ENCODE measurements around the gene MTG1.
"Not testable (repeated sequence)": the region's sequence is repeated elsewhere in the genome, so short reads cannot be mapped to it uniquely, and the experiment has no call there.

MTG1 gene

DNA sequence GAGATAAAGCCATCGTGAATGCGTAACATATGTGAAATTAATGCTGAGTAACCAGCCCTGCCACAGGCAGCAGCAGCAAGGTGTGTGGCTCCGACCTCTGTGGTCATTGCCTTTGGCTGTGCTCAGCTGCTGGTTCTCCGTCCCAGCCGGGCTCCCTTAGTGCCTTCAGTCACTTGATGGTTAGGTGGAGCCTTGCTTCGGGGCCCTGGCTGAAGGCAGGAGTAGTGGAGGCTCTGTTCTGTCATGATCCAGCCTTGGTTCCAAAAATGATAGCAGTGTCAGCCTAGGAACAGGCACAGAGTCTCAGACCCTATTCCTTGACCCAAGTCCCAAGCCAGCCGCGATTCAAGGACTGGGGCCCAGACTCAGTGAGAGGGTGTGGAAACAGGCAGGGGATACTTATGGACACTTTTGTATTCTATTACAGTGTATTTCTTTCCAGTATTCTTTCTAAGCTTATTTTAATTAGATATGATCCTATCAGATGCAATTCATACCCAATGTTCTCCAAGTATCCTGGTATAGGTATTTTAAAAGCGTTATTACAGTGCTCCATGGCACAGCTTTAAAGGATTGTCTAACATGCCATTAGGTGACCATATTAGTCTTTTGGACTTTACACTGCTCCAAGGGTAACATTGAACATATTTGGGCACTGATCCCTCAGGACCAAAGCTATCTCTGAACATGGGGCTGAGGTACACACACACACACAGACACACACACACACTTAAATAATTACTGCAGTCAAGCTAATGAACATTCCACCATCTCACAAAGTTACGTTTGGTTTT is 68.8 kb downstream of the MTG1 start:
- Histone ChIP-seq H3K4me1 (ENCODE audit: control insufficient read depth, insufficient read depth, low read length) (no peaks in the 10 kb centered on the region), H3K9me3 (ENCODE audit: control insufficient read depth, insufficient read depth, low read length) (peaks cover 23% of the 10 kb centered on the region), H3K4me3 (ENCODE audit: low read depth, low read length) (no peak overlapping the region), H3K9ac (ENCODE audit: low read depth, low read length) (no peak overlapping the region), H3K36me3 (ENCODE audit: control insufficient read depth, insufficient read depth, low read length) (no peaks in the 10 kb centered on the region), H3K27me3 (ENCODE audit: control insufficient read depth, insufficient read depth, low read length) (no peaks in the 10 kb centered on the region)

DNA sequence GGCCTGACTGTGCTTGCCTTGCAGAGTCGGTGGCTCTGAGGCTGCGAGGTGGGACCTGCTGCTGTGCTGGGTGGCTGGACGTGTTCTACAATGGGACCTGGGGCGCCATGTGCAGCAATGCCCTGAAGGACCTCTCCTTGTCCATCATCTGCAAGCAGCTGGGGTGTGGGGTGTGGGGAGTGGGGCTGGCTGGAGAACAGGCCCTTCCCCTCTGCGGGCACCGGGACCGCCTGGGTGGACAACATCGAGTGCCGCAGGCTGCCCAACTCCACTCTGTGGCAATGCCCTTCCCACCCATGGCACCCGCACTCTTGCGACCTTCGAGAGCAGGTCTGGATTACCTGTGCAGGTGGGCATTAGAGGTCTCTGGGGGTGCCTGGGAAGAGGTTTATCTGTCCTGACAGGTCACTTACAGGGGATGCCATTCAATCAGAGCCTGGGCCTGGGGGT is 70.7 kb downstream of the MTG1 start:
- peaks cover 20% of the 10 kb centered on the region for H3K9me3 ChIP-seq (ENCODE audit: control insufficient read depth, insufficient read depth, low read length)
- H3K9ac ChIP-seq (ENCODE audit: low read depth, low read length): no peak overlapping the region
- H3K36me3 ChIP-seq (ENCODE audit: control insufficient read depth, insufficient read depth, low read length): no peaks in the 10 kb centered on the region
- H3K27me3 ChIP-seq (ENCODE audit: control insufficient read depth, insufficient read depth, low read length): no peaks in the 10 kb centered on the region
- H3K4me1 ChIP-seq (ENCODE audit: control insufficient read depth, insufficient read depth, low read length): no peaks in the 10 kb centered on the region
- H3K4me3 ChIP-seq (ENCODE audit: low read depth, low read length): no peak overlapping the region

DNA sequence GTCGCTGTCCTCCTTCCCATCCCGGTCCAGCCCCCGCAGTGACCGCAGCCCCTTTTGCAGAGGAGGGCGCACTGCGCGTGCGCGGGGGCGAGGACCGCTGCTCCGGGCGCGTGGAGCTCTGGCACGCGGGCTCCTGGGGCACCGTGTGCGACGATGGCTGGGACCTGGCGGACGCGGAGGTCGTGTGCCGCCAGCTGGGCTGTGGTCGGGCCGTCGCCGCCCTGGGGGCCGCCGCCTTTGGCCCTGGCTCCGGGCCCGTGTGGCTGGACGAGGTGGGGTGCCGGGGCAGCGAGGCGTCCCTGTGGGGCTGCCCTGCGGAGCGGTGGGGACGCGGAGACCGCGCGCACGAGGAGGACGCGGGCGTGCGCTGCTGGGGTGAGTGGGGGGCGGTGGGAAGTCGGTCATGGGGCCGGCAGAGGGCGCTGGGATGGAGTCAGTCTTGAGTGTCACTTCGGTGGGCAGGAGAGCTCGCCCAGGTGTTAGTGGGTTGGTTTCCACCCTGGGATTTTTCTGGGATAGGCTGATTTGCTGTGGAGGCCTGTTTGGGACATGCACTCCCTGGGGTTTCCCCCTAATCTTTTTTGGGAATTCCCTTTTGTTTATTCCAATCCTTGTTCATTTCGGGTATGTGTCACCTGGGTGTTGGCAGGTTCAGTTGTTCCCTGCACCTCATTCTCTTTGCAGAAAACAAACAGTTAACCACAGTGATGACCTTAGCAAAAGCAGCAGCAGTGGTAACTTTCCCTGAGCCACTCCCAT is 71.4 kb downstream of the MTG1 start:
- H3K4me3 ChIP-seq (ENCODE audit: low read depth, low read length): no peak overlapping the region
- H3K9me3 ChIP-seq (ENCODE audit: control insufficient read depth, insufficient read depth, low read length): peaks cover 20% of the 10 kb centered on the region
- no peak overlapping the region for H3K9ac ChIP-seq (ENCODE audit: low read depth, low read length)
- H3K27me3 ChIP-seq (ENCODE audit: control insufficient read depth, insufficient read depth, low read length): no peaks in the 10 kb centered on the region
- no peaks in the 10 kb centered on the region for H3K36me3 ChIP-seq (ENCODE audit: control insufficient read depth, insufficient read depth, low read length)
- H3K4me1 ChIP-seq (ENCODE audit: control insufficient read depth, insufficient read depth, low read length): no peaks in the 10 kb centered on the region

DNA sequence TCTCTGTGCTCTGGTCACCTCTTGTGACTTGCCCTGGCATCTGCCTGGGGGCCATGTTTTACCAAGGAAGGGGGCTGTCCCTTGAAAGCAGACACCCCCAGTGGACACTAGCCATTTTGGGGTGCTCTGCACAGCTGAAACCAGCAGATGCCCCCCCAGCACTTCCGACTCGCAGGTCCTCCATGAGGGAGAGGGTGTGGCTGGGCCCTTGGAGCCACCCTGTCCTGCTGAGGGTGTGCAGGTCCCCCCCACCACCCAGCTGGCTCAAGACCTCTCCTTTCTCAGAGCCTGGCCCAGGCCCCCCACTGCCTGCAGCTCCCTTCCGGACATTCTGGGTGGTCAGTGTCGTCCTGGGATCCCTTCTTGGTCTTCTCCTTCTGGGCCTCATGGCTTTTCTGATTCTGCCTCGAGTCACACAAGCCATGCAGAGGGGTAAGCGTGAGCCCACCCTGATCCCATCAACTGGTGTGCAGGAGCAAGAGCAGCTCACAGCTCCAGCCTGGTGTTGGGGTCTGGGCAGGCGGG is 72.1 kb downstream of the MTG1 start:
- H3K27me3 ChIP-seq (ENCODE audit: control insufficient read depth, insufficient read depth, low read length): no peaks in the 10 kb centered on the region
- H3K4me1 ChIP-seq (ENCODE audit: control insufficient read depth, insufficient read depth, low read length): no peaks in the 10 kb centered on the region
- no peak overlapping the region for H3K4me3 ChIP-seq (ENCODE audit: low read depth, low read length)
- H3K36me3 ChIP-seq (ENCODE audit: control insufficient read depth, insufficient read depth, low read length): no peaks in the 10 kb centered on the region
- H3K9ac ChIP-seq (ENCODE audit: low read depth, low read length): no peak overlapping the region
- peaks cover 23% of the 10 kb centered on the region for H3K9me3 ChIP-seq (ENCODE audit: control insufficient read depth, insufficient read depth, low read length)

DNA sequence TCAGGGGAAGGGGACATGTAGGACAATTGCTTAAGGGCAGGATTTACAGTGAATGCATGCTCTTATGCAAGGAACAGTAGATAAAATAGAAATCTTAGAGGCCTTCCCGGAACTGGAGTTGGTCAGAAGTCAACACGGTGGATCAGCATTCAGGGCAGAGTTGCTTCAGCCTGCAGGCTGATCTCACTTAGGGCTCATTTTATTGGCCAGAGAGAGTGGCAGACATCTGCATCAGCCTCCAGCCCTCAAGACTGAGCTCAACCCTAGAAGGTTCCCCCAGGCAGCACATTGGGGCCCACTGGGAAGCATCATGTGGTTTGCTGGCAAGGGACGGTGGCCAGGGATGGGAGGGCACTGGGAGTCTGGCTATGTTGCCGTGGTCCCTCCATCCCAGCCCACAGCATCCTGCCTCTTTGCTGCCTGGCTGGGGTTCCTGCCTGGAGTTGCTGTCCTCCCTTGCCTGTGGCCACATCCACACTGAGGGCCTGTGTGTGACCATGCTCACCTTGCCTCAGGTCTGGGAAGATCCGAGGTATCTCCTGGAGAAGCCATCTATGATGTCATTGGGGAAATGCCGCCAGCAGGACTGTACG is 72.8 kb downstream of the MTG1 start:
- no peak overlapping the region for H3K9ac ChIP-seq (ENCODE audit: low read depth, low read length)
- peaks cover 24% of the 10 kb centered on the region for H3K9me3 ChIP-seq (ENCODE audit: control insufficient read depth, insufficient read depth, low read length)
- no peaks in the 10 kb centered on the region for H3K27me3 ChIP-seq (ENCODE audit: control insufficient read depth, insufficient read depth, low read length)
- H3K4me1 ChIP-seq (ENCODE audit: control insufficient read depth, insufficient read depth, low read length): no peaks in the 10 kb centered on the region
- H3K4me3 ChIP-seq (ENCODE audit: low read depth, low read length): no peak overlapping the region
- no peaks in the 10 kb centered on the region for H3K36me3 ChIP-seq (ENCODE audit: control insufficient read depth, insufficient read depth, low read length)

DNA sequence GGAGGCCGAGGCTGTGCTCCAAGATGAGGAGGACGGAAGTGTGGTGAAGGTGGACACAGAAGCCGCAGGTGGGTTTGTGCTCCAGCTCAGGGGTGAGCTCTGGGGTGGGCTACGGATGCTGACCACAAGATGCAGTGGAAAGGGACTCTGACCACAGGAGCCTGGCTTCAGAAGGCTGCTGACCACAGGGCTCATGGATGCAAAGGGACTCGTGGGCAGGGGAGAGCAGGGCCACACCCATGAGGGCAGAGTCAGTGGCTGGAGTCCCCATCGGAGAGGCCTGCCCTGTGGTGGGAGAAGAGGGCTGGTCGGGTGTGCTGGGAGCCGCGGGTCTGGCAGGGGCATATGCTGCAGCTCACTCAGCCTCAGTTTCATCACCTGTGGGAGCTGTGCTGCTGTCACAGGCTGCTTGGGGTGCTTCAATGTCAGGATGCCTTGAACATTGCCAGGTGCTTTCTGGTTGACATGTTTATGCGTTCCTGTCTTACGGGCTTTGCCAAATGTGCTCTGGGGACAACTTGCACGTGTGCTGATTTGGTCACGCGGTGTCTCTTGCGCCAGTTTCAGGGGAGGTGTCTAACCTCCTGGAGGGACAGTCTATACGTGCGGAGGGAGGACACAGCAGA is 73.4 kb downstream of the MTG1 start:
- Histone ChIP-seq H3K9me3 (ENCODE audit: control insufficient read depth, insufficient read depth, low read length) (peaks cover 24% of the 10 kb centered on the region), H3K36me3 (ENCODE audit: control insufficient read depth, insufficient read depth, low read length) (no peaks in the 10 kb centered on the region), H3K4me1 (ENCODE audit: control insufficient read depth, insufficient read depth, low read length) (no peaks in the 10 kb centered on the region), H3K9ac (ENCODE audit: low read depth, low read length) (no peak overlapping the region), H3K27me3 (ENCODE audit: control insufficient read depth, insufficient read depth, low read length) (no peaks in the 10 kb centered on the region), H3K4me3 (ENCODE audit: low read depth, low read length) (no peak overlapping the region)

DNA sequence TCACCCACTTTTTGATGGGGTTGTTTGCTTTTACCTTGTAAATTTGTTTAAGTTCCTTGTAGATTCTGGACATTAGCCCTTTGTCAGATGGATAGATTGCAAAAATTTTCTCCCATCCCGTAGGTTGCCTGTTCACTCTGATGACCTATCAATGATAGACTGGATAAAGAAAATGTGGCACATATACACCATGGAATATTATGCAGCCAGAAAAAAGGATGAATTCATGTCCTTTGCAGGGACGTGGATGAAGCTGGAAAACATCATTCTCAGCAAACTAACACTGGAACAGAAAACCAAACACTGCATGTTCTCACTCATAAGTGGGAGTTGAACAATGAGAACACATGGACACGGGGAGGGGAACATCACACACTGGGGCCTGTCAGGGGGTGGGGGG is 75.2 kb downstream of the MTG1 start:
- H3K4me1 ChIP-seq (ENCODE audit: control insufficient read depth, insufficient read depth, low read length); H3K4me3 ChIP-seq (ENCODE audit: low read depth, low read length); H3K36me3 ChIP-seq (ENCODE audit: control insufficient read depth, insufficient read depth, low read length); H3K9ac ChIP-seq (ENCODE audit: low read depth, low read length); H3K27me3 ChIP-seq (ENCODE audit: control insufficient read depth, insufficient read depth, low read length): not testable (repeated sequence)
- peaks cover 31% of the 10 kb centered on the region for H3K9me3 ChIP-seq (ENCODE audit: control insufficient read depth, insufficient read depth, low read length)

DNA sequence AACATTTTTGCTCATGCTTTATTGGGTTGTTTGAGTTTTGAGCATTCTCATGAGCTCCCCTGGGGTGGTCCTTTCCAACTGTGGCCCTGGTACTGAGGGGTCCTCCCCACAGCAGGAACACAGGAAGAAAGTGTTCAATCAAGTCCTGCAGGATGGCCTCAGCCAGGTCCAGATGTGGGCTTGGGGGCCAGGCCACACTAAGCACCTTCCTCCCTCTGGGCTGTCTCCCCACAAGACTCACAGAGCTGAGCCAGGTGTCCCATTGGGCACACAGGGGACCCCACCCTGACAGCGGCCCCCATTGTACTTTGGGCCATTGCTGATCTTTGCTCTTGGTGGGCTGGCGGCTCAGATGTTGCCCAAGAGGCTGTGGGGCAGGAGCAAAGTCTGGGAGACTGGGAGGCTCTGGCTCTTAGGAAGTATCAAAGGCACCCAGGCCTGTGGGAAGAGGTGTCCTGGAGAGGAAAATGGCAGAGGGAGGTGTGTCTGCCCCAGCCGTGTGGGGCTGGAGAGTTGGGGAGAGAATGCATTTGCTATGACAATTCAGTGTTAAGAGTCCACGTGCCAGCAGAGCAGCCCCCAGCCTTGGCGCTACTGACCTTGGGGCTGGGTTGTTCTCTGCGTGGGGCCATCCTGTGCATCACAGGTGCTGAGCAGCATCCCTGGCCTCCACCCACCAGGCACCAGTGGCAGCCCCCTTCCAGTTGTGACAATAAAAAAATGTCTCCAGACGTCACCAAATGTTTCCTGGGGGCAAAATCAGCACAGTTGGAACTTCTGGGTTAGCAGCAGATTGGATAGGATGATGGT is 77.5 kb downstream of the MTG1 start:
- no peak overlapping the region for H3K9ac ChIP-seq (ENCODE audit: low read depth, low read length)
- no peak overlapping the region for H3K4me3 ChIP-seq (ENCODE audit: low read depth, low read length)
- no peaks in the 10 kb centered on the region for H3K36me3 ChIP-seq (ENCODE audit: control insufficient read depth, insufficient read depth, low read length)
- no peaks in the 10 kb centered on the region for H3K4me1 ChIP-seq (ENCODE audit: control insufficient read depth, insufficient read depth, low read length)
- no peaks in the 10 kb centered on the region for H3K27me3 ChIP-seq (ENCODE audit: control insufficient read depth, insufficient read depth, low read length)
- H3K9me3 ChIP-seq (ENCODE audit: control insufficient read depth, insufficient read depth, low read length): peaks cover 26% of the 10 kb centered on the region
